ENCODE results near the gene SLC22A31.

GRCh38 chr16:89246383-89246902 lies 46.1 kb upstream of the SLC22A31 start:
- TF ChIP-seq, protein P1, sequence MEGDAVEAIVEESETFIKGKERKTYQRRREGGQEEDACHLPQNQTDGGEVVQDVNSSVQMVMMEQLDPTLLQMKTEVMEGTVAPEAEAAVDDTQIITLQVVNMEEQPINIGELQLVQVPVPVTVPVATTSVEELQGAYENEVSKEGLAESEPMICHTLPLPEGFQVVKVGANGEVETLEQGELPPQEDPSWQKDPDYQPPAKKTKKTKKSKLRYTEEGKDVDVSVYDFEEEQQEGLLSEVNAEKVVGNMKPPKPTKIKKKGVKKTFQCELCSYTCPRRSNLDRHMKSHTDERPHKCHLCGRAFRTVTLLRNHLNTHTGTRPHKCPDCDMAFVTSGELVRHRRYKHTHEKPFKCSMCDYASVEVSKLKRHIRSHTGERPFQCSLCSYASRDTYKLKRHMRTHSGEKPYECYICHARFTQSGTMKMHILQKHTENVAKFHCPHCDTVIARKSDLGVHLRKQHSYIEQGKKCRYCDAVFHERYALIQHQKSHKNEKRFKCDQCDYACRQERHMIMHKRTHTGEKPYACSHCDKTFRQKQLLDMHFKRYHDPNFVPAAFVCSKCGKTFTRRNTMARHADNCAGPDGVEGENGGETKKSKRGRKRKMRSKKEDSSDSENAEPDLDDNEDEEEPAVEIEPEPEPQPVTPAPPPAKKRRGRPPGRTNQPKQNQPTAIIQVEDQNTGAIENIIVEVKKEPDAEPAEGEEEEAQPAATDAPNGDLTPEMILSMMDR (conservative IDR thresholded peaks at IDR 0.05; ENCODE audit: low read depth, low read length): no peak
- TF ChIP-seq EZH2 (IDR thresholded peaks at IDR 0.05; ENCODE audit: borderline replicate concordance, low read depth, low read length, poor library complexity, severe bottlenecking): no peak

Data from A673 (cell line).